GM19468 (cell line): ENCODE measurements around the gene SULT1C3.
A peak's percentile ranks its signal among the peaks of the same experiment; 100 is the strongest.

Experiments used
- ATAC-seq: cut with Tn5 transposase; IDR thresholded peaks from one replicate; pipeline ENCODE4 v1.9.1; 2021; ENCODE audit warnings: mild to moderate bottlenecking, moderate library complexity, moderate number of reproducible peaks; ENCODE audit not compliant: unreplicated experiment; ENCODE audit errors: extremely low read depth

The SULT1C3 gene

DNA sequence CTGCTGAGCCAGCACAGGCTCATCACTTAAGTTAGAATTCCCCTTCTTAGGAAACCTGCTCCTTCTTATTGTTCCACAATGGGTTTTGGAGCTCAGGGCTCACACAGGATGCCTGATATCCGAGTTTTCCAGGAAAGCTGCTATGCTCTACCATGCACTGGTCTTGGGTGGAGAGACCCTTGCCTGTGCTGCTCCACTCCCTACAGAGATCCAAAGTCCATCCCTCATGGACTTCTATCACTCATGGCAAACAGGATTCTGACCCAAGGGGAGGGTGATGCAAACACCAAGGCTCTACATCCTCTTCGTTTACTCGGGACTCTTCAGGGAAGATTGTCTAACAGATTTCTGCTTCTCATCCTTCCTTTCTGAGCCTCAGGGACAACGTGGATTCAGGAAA lies 54.1 kb downstream of the SULT1C3 start:
- no peak for ATAC-seq

DNA sequence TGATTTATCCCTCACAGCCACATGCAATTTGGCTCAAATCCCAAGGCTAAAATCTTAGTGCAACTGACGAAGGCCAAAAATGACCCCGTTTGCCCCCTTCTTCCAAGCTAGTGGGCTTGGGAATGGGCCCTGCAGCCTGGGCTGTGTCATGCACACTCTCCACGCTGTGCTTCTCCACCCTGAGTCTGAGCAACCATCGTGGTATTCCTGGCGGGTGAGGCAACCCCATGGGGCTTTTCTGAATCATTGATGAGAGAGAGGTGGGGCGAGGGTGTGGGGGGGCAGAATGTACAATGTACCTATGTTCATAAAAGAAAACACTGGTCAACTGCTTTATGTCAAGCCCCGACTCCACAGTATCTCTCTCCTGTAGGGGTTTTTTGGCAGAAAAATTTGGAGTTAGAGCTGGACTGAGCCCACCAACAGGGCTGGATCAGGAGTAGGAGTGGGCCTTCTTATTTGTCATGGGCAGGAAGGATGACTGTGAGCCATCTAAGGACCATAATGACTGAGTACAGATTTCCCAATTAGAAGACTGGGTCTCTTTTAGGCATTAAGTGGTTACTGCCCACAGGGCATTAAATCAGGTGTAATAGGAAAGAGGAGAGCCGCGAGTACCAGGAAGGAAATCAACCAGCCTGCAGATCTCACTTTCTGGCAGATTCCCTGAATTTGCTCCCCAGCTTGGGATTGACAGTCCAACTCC lies 57.8 kb downstream of the SULT1C3 start:
- ATAC-seq, result no peak

DNA sequence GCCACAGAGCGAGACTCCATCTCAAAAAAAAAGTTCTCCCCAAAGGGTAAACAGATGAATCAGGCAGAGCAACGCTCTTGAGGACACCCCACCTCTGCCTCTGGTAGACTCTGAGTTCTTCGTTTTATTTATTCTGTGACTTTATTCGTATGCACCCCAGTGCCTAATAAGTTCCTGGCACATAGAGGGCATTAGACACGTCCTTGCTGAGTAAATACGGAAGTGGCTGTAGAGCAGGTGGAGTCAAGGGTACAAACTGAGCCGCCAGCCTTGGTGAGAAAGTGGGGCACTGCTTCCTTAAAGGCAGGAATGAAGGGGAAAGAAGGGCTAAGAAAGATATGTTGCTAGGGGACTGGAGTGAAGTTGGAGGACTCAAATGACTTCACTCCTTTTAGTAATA lies 61.8 kb downstream of the SULT1C3 start:
- no peak for ATAC-seq

DNA sequence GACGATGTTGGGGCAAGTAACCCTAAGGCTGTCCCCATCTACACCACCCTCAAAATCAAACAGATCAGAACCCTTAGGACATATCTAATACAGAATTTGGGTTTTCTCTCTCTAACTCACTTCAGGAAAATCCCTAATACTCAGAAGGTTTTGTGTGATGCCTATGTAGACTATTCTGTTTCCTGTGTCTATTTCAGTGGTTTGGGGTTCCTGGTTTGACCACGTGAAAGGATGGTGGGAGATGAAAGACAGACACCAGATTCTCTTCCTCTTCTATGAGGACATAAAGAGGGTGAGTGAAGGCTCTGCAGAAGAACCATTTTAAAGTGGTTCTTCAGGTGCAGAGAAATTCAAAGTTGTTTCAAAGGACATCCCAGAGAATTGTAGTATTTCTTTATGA lies 65.2 kb downstream of the SULT1C3 start:
- peak; percentile 43 for ATAC-seq

DNA sequence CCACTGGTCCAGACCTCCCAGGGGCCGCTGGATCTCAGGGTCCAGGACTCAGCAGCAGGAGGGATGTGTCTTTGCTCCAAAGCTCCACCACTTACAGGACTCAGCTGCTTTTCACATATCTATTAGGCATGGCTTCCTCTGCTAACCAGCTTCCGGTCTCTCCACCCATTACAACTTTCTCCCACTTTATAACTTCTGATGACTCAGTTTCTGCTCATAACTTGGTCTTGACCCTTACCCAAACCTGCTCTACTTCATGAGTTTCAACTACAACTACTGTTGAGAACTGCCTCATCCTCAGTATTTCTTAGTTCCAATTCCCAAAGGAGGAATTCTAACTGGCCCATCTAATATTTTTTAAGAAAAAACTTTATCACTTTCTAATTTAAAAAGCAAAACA lies 66.1 kb downstream of the SULT1C3 start:
- ATAC-seq, result no peak

DNA sequence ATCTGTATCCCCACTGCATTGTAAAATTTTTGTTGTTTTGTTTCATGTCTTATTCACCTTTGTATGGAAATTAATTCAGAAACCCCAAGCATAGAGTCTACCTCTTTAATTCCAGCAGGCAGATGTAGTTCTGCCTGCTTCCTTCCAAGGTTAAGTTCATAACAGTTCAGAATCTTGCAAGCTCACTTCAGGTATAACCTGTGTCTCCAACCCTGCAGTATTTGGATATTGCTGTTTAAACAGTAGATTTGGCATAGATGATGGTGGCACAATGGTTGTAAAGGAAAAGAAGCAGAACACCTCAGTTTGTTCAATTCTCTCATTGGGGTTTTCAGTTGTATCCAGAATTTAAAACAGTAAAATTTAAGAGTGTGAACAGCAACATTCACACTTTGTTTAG lies 70.1 kb downstream of the SULT1C3 start:
- no peak for ATAC-seq
